ENCODE results near the gene GAD1.

GAD1 gene

GRCh38 chr2:170905864-170906263, 89.2 kb downstream of the GAD1 start:
- DNase-seq = no peak
